Renal cortex interstitium (tissue), 11 donors: ENCODE data around the gene HEATR9. TPM values are rescaled to one million over a fixed set of nuclear protein-coding genes. Genes with fewer than 3 reads are reported as not detected.

Experiments used
- DNase-seq, 11 donors: peaks; one replicate each; pipeline ENCODE4 v3.0.0-alpha.2; 2013; ENCODE audit warnings: low read depth in 9 of 11, low spot score in 4 of 11; ENCODE audit errors: extremely low read depth in 1 of 11
- polyA plus RNA-seq, 3 donors: library from polyadenylated mRNA; unstranded; fragments of 120-200 nt; gene quantifications; one replicate each; pipeline ENCODE4 v1.2.1, GENCODE V29; 2013; ENCODE audit not compliant: insufficient read length in 3 of 3

The HEATR9 gene
- polyA plus RNA-seq, 3 donors, result 0.09 TPM; not detected in 2

- no peak for DNase-seq
These were observed 43.5 kb downstream of the HEATR9 start for GRCh38 chr17:35825206-35825605.

GRCh38 chr17:35821308-35821707 is 47.4 kb downstream of the HEATR9 start:
- no peak for DNase-seq

DNA sequence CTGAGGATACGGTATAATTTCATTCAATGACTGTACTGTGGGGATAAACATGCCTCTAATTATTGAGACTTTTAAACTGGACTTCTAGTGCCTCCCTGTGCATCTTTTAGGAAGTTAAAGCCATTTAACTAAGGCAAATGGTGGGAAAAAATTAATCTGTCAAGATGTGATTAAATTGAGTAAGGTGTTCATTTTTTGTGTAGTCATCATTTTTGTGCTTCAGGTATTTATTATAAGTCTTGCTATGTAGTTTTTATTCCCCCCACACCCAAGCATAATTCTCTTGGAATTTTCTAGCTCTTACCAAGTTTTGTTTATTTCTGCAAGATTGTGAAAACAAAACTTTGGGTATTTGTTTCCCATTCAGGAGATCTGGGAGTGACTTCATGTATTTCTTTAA is 49.2 kb downstream of the HEATR9 start:
- DNase-seq, result no peak

GRCh38 chr17:35817196-35817595 is 51.5 kb downstream of the HEATR9 start:
- no peak for DNase-seq

DNA sequence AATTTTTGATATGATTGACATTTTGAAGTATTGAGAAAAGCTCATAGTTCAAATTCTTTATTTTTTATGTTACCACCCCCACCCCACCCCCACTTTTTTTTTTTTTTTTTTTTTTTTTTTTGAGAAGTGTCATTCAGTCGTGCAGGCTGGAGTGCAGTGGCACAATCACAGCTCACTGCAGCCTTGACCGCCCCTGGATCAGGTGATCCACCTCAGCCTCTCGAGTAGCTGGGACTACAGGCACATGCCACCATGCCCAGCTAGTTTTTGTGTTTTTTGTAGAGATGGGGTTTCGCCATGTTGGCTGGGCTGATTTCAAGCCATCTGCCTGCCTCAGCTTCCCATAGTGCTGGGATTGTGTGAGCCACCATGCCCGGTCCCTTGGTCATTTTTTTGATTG is 52.0 kb downstream of the HEATR9 start:
- DNase-seq, result no peak

GRCh38 chr17:35812456-35812855 is 56.2 kb downstream of the HEATR9 start:
- no peak for DNase-seq

DNA sequence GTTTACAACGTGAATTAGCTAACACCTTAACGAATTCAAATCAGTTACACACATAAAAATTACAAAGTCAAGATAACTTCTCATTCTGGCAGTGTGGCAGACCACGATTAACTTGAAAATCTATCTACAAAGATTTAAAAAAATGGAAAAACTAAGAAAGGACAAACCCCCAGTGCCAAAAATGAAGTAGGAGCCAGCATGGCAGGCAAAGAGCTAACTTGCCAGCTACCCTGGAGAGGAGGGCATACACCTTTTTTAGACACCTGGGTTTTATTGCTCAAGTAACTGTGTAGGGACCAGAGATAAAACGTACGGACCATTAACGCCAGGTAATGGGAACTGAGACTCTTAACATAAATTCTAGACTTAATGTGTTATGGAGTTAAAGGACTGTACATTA is 56.9 kb downstream of the HEATR9 start:
- DNase-seq, result no peak

GRCh38 chr17:35809855-35810461 is 58.7 kb downstream of the HEATR9 start:
- DNase-seq, result peak in 2 of 11 donors; percentile 18 to 32

DNA sequence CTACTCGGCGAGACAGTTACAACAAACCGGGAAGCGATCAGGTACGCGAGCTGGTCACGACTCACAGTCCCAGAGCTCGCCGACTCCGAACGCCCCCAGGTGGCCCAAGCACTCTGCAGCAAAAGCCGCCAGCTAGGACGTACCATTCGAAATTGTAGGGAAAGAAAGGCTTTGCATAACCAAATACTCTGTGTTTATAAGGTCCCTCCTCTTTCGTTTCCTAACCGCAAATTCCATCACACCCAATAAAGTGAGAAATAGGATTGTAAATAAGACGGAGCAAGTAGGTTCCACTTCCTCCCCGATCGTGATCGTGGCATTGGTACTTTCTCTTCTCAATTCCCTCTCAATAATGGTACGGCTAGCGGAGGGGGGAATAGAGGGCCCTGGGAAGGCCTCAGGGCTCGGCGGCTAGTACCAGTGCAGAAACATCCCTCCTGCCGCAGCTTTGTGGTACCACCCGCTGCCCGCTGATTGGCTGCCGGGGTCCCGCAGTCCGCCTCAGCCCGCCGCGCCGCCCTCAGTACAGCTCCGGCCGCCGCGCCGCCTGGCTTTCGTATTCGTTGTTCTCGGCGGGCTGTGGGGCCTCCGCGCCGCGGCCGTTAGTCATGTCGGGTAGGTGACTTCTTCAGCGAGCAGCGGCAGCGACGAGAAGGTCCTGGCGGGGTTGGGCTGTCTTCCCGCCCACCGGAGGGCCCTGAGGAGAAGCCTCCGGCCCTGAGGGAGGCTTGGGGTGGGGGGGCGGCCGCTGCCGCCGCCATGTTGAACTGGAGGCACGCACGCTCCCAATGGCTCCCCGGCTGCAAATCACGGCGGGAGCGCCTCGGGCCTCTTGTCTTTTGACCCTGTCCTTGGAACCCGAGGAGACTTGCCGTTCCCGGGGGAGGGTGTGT is 59.5 kb downstream of the HEATR9 start, which contains the start of gene TAF15:
Gene TAF15 (plus strand): TSS at position 523 of the 893 bp plus-strand sequence. CDS start 86 bp downstream, at position 609.
- DNase-seq, result peak; percentile 92 to 98 (median 96)

DNA sequence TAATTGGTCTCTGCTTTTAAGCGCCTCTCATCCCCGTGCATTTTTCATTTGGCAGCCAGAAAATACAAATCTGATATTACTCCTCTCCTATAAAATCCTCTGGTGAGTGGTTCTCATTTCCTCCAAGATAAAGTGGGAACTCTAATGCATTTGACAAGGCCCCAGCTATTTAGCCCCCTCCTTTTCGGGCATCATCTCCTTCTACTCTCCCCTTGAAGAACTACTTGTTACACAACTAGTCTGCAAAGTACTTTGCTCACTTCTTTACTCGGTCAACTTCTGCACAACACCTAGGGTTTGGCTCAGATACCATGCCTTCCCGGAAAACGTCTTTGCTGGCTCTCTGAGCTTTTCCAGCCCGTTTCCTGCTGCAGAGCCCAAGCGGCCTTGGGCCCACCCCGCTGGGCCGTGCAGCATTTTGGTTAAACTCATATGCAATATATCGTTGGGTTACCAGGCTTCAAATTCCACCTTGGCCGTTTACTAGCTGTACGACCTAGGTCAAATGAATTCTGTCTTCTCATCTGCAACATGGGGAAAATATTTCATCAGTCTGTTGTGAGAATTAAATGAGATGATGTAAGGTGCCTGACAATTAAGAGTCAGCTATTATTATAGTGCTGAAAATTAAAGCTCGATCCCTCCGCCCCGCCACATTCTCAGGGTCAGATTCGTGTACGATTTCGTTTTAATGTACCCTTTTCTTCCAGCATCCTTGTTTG is 60.3 kb downstream of the HEATR9 start:
- DNase-seq, result no peak

GRCh38 chr17:35807371-35808144 is 61.1 kb downstream of the HEATR9 start:
- DNase-seq, result no peak

Other genes with a start within 250 kb of the HEATR9 start
- 10 to 100 TPM; 11.0 to 18.4 (median 11.7) TPM for gene RASL10B, start 137.3 kb downstream of the HEATR9 start, polyA plus RNA-seq
- under 1 TPM; 0.06 to 0.08 (median 0.08) TPM for gene GAS2L2, start 115.7 kb downstream of the HEATR9 start, polyA plus RNA-seq
- gene C17orf50, start 108.0 kb downstream of the HEATR9 start, polyA plus RNA-seq, result under 1 TPM in 2 of 3 donors, not detected in 1; 0.25 to 0.26 TPM
- gene MMP28, start 73.2 kb downstream of the HEATR9 start, polyA plus RNA-seq, result 1 to 10 TPM; 1.3 to 2.4 (median 2.1) TPM
- gene TAF15, start 59.4 kb downstream of the HEATR9 start, polyA plus RNA-seq, result 100 to 1,000 TPM; 232 to 250 (median 245) TPM
- 1 to 10 TPM; 1.9 to 2.1 (median 2.0) TPM for gene CCL5, start 11.5 kb upstream of the HEATR9 start, polyA plus RNA-seq
- gene RDM1, start 61.9 kb upstream of the HEATR9 start, polyA plus RNA-seq, result 1 to 10 TPM; 2.3 to 3.6 (median 3.4) TPM
- not detected for gene LYZL6, start 74.8 kb upstream of the HEATR9 start, polyA plus RNA-seq
- under 1 TPM; 0.14 to 0.36 (median 0.20) TPM for gene CCL16, start 112.6 kb upstream of the HEATR9 start, polyA plus RNA-seq
- 10 to 100 TPM; 12.9 to 23.9 (median 14.8) TPM for gene CCL14, start 117.8 kb upstream of the HEATR9 start, polyA plus RNA-seq
- 1 to 10 TPM; 6.4 to 7.7 (median 6.9) TPM for gene CCL15, start 132.7 kb upstream of the HEATR9 start, polyA plus RNA-seq
- gene CCL23, start 149.1 kb upstream of the HEATR9 start, polyA plus RNA-seq, result under 1 TPM in 1 of 3 donors, not detected in 2; 0.98 TPM
- not detected for gene CCL18, start 195.4 kb upstream of the HEATR9 start, polyA plus RNA-seq
- gene CCL3, start 221.3 kb upstream of the HEATR9 start, polyA plus RNA-seq, result 1 to 10 TPM in 2 of 3 donors, under 1 TPM in 1; 0.35 to 5.1 (median 2.9) TPM
- gene CCL4, start 234.9 kb upstream of the HEATR9 start, polyA plus RNA-seq, result 1 to 10 TPM in 2 of 3 donors, under 1 TPM in 1; 0.76 to 3.9 (median 1.1) TPM